Activated CD8-positive, alpha-beta memory T cell treated with anti-CD3 and anti-CD28 coated beads, Interleukin-2, amount 50 U/mL, for 48 hours (primary cell): ENCODE data around the gene CNTNAP3.
"Not testable (repeated sequence)": the region's sequence is repeated elsewhere in the genome, so short reads cannot be mapped to it uniquely, and the experiment has no call there.

Source experiments
- DNase-seq: peaks from one replicate; pipeline ENCODE4 v3.0.0-alpha.2; 2020

Gene CNTNAP3

GRCh38 chr9:39287980-39288379 lies at the start of gene CNTNAP3:
Gene CNTNAP3 (minus strand): TSS chr9:39288167. CDS start chr9:39288064, 103 bp downstream.
- peak; percentile 12 for DNase-seq

GRCh38 chr9:39279995-39280394 lies 8.0 kb downstream of the CNTNAP3 start:
- not testable (repeated sequence) for DNase-seq

GRCh38 chr9:39242513-39242912 lies 45.5 kb downstream of the CNTNAP3 start:
- DNase-seq: not testable (repeated sequence)

GRCh38 chr9:39232130-39232991 lies 55.6 kb downstream of the CNTNAP3 start:
- not testable (repeated sequence) for DNase-seq

- not testable (repeated sequence) for DNase-seq
These were observed 72.0 kb downstream of the CNTNAP3 start for GRCh38 chr9:39215976-39216375.

GRCh38 chr9:39209773-39210172 lies 78.2 kb downstream of the CNTNAP3 start:
- not testable (repeated sequence) for DNase-seq

- DNase-seq: not testable (repeated sequence)
These were observed 81.3 kb downstream of the CNTNAP3 start for GRCh38 chr9:39206643-39207042.

GRCh38 chr9:39205842-39206241 lies 82.1 kb downstream of the CNTNAP3 start:
- not testable (repeated sequence) for DNase-seq

GRCh38 chr9:39200412-39200811 lies 87.6 kb downstream of the CNTNAP3 start:
- not testable (repeated sequence) for DNase-seq

GRCh38 chr9:39198000-39198709 lies 89.8 kb downstream of the CNTNAP3 start:
- DNase-seq: not testable (repeated sequence)

GRCh38 chr9:39171370-39171769 lies 116.6 kb downstream of the CNTNAP3 start:
- DNase-seq: not testable (repeated sequence)

GRCh38 chr9:39157714-39158113 lies 130.3 kb downstream of the CNTNAP3 start:
- not testable (repeated sequence) for DNase-seq

- DNase-seq: not testable (repeated sequence)
These were observed 155.0 kb downstream of the CNTNAP3 start for GRCh38 chr9:39132826-39133552.

- not testable (repeated sequence) for DNase-seq
These were observed 166.6 kb downstream of the CNTNAP3 start for GRCh38 chr9:39121401-39121800.

GRCh38 chr9:39111746-39112145 lies 176.2 kb downstream of the CNTNAP3 start:
- DNase-seq: not testable (repeated sequence)

- no peak for DNase-seq
These were observed 179.8 kb downstream of the CNTNAP3 start for GRCh38 chr9:39108145-39108544.

GRCh38 chr9:39097208-39097607 lies 190.8 kb downstream of the CNTNAP3 start:
- not testable (repeated sequence) for DNase-seq

GRCh38 chr9:39085311-39085710 lies 202.7 kb downstream of the CNTNAP3 start:
- DNase-seq: not testable (repeated sequence)

GRCh38 chr9:39082574-39082973 lies 205.4 kb downstream of the CNTNAP3 start:
- DNase-seq: not testable (repeated sequence)

GRCh38 chr9:39080081-39080480 lies 207.9 kb downstream of the CNTNAP3 start:
- not testable (repeated sequence) for DNase-seq

- DNase-seq: not testable (repeated sequence)
These were observed 209.2 kb downstream of the CNTNAP3 start for GRCh38 chr9:39078621-39079256.

- not testable (repeated sequence) for DNase-seq
These were observed 214.4 kb downstream of the CNTNAP3 start for GRCh38 chr9:39073537-39073936.
